ENCODE results near the gene MAP6. TPM values are rescaled to one million over a fixed set of nuclear protein-coding genes. Genes with fewer than 3 reads are reported as not detected.

The MAP6 gene
- total RNA-seq, 2 donors from 2014 or later = 6.3 to 8.1 TPM

GRCh38 chr11:75541193-75542087 is 127.4 kb downstream of the MAP6 start:
- TF ChIP-seq, protein P1, sequence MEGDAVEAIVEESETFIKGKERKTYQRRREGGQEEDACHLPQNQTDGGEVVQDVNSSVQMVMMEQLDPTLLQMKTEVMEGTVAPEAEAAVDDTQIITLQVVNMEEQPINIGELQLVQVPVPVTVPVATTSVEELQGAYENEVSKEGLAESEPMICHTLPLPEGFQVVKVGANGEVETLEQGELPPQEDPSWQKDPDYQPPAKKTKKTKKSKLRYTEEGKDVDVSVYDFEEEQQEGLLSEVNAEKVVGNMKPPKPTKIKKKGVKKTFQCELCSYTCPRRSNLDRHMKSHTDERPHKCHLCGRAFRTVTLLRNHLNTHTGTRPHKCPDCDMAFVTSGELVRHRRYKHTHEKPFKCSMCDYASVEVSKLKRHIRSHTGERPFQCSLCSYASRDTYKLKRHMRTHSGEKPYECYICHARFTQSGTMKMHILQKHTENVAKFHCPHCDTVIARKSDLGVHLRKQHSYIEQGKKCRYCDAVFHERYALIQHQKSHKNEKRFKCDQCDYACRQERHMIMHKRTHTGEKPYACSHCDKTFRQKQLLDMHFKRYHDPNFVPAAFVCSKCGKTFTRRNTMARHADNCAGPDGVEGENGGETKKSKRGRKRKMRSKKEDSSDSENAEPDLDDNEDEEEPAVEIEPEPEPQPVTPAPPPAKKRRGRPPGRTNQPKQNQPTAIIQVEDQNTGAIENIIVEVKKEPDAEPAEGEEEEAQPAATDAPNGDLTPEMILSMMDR (IDR thresholded peaks at IDR 0.05) = no peak
- Histone ChIP-seq H3K27me3 (no peaks in the 10 kb centered on the region), H3K36me3 (no peaks in the 10 kb centered on the region), H3K9me3 (no peaks in the 10 kb centered on the region), H3K4me1 (no peaks in the 10 kb centered on the region), H3K4me3 (no peak overlapping the region), H3K27ac (no peak overlapping the region)
- no peak for DNase-seq (ENCODE audit: low spot score)

DNA sequence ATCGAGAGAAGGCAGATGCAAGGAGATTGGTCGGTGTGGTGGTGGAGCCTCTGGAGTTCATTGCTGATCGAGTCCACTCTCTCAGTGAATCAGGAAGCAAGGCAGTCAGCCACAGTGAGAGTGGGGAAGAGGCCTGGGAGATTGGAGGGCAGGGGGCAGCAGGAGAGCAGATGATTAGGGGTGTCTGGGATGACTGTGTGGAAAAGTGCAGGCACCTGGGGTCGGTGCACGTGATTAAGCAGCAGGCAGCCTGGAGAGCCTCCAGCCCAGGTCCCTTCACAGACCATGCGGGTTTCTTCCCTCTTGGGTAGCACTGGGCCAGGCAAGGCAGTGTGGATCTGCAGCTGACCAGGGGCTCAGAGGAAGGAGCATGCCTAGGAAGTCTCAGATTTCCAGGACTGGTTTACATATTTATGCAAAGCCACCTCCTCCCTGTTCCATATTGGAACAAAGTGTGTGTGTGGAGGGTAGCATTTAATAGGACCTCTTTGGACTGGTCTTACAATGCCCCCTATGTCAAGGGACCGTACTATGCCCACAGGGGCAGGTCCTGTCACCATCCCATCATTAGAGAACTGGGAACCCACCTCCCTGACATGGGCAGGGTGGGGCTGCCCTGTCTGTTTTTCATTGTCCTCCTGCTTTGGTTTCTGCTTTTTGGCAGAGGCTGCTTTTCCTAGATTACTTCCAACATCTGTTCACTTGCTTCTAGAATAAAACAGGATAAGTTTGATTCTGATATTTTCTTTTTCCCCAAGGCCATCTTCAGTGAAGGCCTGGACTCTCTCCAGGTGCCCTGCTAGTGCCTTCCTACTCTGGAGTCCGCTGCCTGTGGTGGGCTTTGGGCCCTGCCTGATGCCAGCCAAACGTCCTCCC is 129.1 kb downstream of the MAP6 start:
- Histone ChIP-seq H3K4me3 (no peak overlapping the region), H3K27ac (no peak overlapping the region), H3K9me3 (no peaks in the 10 kb centered on the region), H3K36me3 (no peaks in the 10 kb centered on the region), H3K27me3 (no peaks in the 10 kb centered on the region), H3K4me1 (no peaks in the 10 kb centered on the region)
- DNase-seq (ENCODE audit: low spot score) = no peak
- TF ChIP-seq, protein P1 (IDR thresholded peaks at IDR 0.05) = no peak

GRCh38 chr11:75538150-75538942 is 130.5 kb downstream of the MAP6 start:
- Histone ChIP-seq H3K27me3 (no peaks in the 10 kb centered on the region), H3K36me3 (no peaks in the 10 kb centered on the region), H3K9me3 (no peaks in the 10 kb centered on the region), H3K4me1 (peaks cover 0 to 5% of the 10 kb centered on the region in 2 donors), H3K27ac (no peak overlapping the region), H3K4me3 (no peak overlapping the region)
- TF ChIP-seq, protein P1 (IDR thresholded peaks at IDR 0.05) = no peak
- no peak for DNase-seq (ENCODE audit: low spot score)

- Histone ChIP-seq H3K27ac (no peak overlapping the region), H3K27me3 (no peaks in the 10 kb centered on the region), H3K4me3 (no peak overlapping the region), H3K36me3 (no peaks in the 10 kb centered on the region), H3K4me1 (peaks cover 0 to 5% of the 10 kb centered on the region in 2 donors), H3K9me3 (no peaks in the 10 kb centered on the region)
- DNase-seq (ENCODE audit: low spot score) = no peak
- TF ChIP-seq, protein P1 (IDR thresholded peaks at IDR 0.05) = no peak
Measured at GRCh38 chr11:75537740-75538139, 131.1 kb downstream of the MAP6 start.

Other genes starting within 250 kb of the MAP6 start
- 1 to 10 TPM in 1 of 2 donors, under 1 TPM in 1; 0.20 to 1.4 TPM for gene KLHL35, start 235.8 kb downstream of the MAP6 start, total RNA-seq
- gene GDPD5, start 143.1 kb downstream of the MAP6 start, total RNA-seq = 1 to 10 TPM; 3.5 to 6.1 TPM
- 100 to 1,000 TPM; 114 to 195 TPM for gene SERPINH1, start 106.8 kb downstream of the MAP6 start, total RNA-seq
- gene MOGAT2, start 48.8 kb upstream of the MAP6 start, total RNA-seq = not detected
- gene DGAT2, start 99.7 kb upstream of the MAP6 start, total RNA-seq = 10 to 100 TPM in 1 of 2 donors, 1 to 10 TPM in 1; 2.7 to 27.7 TPM
- gene UVRAG, start 146.2 kb upstream of the MAP6 start, total RNA-seq = 10 to 100 TPM; 13.2 to 13.9 TPM

All from right atrium auricular region (tissue), 2 donors.